GM18519 (cell line): ENCODE data around the gene ING5.
A peak's percentile ranks its signal among the peaks of the same experiment; 100 is the strongest.
"Not testable (repeated sequence)": the region's sequence is repeated elsewhere in the genome, so short reads cannot be mapped to it uniquely, and the experiment has no call there.

Experiments
- ATAC-seq: cut with Tn5 transposase; IDR thresholded peaks from one replicate; pipeline ENCODE4 v1.9.1; 2021; ENCODE audit warnings: mild to moderate bottlenecking, moderate library complexity; ENCODE audit not compliant: unreplicated experiment, low FRiP score

The ING5 gene

DNA sequence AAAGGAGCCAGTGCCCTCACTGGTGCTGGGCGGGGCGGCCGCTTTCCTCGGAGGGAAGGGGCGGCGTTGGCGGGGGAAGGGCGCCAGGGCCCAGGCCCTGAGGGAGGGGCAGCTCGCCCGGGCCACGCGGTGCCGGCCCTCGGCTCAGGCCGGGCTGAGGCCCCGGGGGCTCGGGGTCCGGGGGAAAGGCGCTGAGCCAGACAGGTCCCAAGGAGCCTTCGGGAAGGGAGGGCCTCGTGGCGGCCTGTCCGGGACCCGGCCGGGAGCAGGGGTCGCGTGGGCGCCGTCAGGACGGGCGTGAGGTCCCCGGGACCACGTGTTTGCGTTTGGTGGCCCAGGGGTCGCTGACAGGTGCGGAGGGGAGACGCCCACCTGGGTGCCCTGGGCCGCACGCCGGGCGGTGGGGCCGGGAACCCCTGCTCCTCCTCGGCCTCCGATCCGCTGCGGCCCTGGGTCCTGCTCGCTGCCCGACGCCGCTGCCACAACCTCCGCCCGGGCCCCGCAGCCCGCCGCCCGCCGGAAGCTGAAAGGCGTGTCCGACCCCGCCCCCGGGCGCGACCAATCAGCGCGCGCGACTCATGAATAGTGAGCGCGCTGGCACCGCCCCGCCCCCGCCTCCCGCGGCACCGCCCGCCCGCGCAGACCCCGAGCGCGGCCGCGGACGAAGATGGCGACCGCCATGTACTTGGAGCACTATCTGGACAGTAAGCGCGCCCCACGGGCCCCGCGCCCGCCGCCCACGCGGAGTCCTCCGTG, at the start of gene ING5:
Gene ING5 (plus strand): TSS at position 641 of the 756 bp plus-strand sequence. CDS start 27 bp downstream, at position 668.
- peak; percentile 39 for ATAC-seq

DNA sequence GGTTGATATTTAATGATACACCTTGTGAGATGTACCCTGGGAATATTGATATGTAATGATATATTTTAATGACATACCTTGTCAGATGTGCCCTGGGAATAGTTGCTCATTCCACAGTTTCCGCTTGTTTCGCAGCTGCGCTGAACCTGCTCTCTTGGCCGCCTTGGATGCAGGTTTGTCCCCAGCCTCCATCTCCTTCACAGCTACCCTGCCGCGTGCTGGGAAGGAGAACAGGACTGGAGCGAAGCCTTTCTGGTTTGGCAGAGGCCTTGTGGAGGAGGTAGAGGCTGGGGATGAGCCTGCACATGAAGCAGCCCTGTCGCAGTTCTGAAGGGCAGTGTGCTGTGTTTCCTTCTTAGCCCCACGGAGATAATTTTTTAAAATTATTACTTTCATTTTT, 49.7 kb upstream of the ING5 start:
- no peak for ATAC-seq

DNA sequence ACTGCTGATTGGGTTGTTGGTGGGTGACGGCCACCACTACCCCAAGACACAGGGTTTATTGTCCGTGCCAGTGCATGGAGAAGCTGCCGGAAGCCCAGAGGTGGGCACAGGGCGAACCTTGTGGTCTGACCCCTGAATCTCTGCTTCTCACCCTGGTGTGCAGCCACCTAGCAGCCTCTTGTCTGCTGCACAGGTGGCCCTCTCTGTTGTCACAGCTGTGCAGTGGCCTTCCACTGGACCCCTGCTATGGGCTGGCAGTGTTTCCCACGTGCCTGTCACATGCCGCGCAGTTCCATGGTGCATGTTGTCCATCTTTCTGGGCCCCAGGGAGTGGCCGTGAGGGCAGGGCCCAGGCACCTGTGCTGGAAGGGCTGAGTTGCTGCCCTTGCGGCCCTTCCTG, 49.1 kb upstream of the ING5 start:
- no peak for ATAC-seq

DNA sequence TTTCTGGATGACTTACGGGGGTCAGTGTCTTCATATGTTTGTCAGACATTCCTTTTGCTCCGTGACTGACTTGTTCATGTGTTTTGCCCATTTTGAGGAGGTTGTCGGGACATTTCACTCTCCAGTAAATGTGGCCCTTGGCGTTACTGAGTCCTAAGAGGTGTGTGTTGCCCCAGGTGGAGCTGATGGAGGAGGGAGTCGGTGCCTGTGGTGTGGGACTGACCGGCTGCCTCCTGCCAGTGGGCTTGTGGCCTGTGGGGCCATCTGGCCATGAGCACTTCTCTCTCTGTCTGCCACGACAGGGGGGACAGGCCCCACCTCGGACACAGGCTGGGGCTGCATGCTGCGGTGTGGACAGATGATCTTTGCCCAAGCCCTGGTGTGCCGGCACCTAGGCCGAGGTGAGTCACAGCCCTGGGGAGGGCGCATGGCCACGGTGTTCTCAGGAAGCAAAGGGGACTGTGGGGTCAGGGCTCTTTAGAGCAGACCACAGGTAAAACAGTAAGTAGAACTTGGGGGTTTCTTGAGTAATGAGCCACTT, 48.6 kb upstream of the ING5 start:
- ATAC-seq: no peak

DNA sequence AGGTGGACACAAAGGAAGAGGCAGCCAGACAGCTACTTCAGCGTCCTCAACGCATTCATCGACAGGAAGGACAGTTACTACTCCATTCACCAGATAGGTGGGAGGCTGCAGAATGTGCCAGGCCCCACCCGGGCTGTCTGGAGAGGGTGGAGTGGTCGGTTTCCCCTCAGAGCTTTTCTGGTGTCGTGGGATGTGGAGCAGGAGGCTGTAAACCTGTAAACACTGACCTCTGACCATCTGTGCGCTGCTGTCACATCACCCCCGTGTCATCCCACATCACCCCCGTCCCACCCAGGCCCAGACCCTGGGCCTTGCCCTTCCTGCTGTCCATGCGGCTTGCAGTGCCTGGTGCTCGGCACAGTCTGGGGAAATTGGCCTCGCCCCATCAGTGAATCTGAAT, 47.3 kb upstream of the ING5 start:
- ATAC-seq: no peak

DNA sequence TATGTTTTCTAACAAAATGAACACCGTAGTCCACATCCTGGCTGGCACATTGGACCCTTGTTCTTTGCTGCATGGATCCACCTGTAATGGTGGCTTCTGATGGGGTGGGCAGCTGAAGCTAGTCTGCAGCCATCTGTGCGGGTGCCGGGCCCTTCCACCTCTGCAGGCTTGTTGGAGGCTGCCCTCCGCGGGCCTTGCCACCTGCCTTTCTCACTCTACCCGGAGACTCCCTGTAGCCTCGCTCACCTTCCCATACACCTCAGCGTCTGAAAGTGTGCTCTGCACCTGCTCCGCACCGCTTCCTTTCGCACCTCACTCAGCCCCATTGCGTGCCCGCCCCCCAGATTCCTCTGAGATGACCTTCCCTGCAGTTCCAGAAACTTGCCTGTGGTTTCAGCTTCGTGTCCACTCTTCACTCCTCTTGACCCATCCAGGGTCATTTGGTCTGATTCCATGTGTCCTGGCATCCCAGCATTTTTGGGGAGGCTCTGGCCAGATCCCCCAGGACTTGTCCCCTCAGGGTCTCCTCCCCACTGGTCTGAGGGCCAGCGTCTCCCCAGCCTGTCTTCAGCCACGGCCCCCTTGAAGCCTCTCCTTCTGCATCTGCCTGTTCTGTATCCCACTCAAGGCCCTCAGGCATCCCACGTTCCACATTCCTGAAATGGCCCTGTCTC, 46.2 kb upstream of the ING5 start:
- no peak for ATAC-seq

DNA sequence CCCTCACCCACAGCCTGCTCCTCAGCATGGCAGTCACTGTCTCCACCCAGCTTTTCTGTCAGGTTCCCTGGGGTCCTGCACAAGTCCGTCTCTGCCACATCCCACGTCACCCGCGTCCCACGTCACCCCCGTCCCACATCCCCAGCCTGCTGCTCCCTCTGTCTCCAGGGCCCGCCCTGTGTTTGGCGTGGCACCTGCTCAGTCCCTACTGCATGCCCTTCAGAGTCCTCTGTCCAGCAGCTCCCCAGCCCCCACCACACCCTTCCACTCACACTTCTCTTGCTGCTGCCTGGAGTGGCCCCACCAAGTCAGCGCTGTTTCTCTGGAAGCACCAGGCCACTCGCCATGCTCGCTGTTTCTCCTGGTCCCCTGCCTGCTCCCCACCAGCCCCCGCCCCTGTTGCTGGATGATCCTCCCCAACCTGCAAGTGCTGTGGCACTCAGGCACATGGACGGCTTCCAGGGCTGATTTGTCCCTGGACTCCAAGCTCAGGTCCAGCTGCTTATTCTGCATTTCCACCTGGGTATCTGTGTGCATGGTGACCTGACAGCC, 45.6 kb upstream of the ING5 start:
- ATAC-seq: no peak

DNA sequence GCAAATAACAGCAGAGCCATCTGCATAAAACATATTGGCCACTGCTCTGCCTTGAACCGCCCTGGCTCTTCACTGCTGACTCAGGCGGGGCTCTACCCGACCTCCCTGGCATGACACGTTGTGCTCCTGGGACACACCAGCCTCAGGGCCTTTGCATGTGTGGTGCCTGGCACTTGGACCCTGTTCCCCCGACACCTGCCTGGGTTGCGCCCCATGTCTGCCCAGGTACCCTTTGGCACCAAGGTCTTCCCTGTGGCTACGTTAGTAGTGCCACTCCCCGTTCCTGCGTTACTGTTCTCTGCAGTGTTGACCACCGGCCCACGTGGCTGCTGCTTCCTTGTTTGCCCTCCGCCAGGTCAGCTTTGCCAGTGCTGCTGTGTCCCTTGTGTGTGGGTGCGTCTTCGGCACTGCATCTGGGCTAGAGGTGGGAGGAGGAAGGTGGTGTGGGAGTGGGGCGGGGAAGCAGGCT, 44.0 kb upstream of the ING5 start:
- no peak for ATAC-seq

DNA sequence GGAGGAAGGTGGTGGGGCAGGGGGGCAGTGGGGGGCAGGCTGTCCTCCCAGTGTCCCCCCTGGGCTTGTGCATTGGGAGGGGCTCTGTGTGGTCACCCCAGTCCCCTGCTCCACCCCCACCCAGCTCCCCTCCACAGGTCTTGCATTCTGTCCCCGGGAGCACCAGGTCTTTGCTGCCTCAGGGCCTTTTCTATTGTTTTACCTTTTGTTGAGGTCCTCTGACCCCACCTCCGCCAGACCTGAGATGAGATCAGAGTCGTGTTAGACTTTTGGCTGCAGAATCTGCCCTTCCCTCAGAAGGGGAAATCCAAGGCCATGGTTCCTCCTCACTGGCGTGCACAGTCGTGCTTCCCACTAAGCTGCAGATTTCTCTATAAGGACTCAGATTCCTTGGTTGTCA, 43.5 kb upstream of the ING5 start:
- ATAC-seq: no peak

DNA sequence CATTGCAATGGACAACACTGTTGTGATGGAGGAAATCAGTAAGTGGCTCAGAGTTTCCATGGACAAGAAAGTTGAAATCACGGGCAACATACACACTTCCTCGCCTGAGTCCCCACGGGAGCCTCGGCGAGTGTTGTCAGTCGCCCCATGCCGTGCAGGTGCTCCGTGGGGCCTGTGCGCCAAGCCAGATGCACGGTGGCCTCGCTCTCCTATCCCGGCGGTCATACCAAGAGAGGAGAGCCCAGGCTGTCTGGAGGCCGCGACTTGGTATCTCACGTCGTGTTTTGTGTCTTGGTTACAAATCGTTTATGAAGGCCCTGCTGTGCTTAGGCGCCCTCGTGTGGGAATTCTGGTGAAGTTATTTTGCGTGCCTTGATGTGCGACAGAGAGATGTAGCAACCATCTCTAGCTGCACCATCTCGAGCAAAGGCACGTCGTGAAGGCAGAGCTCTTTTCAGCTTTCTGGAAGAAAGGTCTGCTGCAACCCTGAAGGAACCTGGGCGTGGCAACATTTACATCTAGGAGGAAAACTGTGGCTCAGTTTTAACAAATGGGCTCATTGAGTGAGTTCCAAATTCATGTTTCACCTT, 42.6 kb upstream of the ING5 start:
- ATAC-seq: no peak

DNA sequence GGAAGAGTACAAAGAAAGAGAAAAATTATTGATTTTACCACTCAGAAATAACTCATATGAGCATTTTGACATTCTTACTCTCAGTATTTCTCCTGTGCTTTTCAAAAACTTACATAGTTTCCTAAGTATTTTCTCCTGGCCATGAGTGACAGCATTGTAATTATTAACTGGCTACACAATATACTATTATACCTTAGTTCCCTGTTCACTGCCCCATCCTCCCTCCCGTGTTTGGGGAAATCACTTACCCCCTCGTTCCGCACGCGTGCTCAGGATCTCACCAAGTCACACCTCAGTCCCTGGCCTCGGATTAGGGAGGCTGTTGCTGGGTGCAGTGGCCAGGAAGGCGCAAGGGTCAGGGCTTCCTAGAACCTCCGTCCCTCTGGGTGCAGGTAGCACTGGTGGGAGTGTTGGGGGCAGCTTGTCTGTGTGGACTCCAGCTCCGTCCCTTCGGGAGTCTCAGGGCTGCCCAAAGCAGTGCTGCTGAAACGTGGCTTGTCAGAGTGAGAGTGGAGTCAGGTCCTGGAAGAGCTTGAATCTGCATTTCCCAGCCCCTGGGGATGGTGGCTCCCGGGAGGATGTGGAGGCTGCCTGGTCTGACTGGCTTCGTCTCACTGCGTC, 41.1 kb upstream of the ING5 start:
- ATAC-seq: no peak

DNA sequence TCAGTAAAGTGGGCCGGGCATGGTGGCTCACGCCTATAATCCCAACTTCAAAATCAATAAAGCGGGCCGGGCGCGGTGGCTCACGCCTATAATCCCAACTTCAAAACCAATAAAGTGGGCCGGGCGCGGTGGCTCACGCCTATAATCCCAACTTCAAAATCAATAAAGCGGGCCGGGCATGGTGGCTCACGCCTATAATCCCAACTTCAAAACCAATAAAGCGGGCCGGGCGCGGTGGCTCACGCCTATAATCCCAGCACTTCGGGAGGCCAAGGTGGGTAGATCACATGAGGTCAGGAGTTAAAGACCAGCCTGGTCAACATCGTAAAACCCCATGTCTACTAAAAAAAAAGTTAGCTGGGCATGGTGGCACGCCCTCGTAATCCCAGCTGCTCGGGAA, 39.1 kb upstream of the ING5 start:
- ATAC-seq: not testable (repeated sequence)

DNA sequence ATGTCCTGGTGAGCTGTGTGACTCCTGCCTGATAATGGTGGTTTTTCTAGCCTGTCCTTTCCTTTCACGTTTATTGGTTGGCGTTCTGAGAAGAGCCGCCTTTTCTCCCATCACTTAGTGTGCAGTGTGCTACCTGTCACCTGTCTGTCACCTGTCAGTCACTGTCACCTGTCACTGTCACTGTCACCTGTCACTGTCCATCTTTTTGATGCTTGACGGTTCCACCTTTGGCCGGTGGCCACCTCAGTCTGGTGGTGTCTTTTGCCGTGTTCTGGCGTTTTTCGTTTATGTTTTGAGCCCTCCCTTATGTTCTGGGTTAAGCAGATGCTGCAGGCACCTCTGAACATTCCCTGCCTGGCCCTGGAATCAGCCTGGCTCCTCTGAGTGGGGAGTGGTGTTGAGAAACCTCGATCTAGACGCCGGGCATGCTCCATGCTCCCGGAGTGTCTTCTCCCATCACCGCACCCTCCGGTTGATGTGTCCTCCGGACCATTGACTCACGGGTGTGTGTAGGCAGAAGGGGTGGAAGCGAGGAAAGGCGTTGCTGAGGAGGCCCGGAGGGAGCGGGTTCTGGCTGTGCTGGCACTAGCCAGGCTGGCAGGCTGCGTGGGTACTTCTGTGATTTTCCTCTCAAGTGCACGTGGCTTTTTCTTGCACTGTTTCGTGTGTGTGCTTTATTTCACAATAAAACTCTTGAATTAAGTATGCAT, 36.0 kb upstream of the ING5 start:
- ATAC-seq: no peak

DNA sequence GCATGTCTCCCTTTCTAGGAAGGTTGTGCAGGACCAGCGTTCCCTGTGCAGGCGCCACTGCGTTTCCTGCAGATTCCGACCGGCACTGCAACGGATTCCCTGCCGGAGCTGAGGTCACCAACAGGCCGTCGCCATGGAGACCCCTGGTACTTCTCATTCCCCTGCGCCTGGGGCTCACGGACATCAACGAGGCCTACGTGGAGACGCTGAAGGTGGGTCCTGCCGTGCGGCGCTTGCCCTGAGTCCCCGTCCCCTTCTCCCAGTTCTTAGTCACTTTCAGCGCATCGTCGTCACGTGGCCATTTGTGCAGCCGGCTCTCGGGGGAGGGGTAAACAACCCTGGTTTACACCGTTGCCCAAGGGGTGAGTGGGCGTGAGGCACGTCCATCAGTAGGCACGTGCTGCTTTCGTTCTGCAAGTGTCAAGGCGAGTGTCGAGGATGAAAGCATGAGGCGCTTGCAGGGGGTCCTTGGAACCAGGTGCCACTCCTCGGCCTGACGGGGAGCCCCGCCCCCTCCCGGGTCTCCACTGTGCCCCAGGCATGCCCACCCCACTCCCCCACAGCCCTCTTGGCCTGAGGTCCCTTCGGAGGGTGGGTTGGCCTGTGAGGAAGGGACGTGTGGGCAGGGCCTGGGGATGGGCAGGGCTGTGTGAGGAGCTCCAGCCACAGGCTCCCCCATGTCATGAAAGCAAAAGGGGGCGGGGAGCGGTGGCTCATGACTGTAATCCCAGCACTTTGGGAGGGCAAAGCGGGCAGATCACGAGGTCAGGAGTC, 35.0 kb upstream of the ING5 start:
- no peak for ATAC-seq

DNA sequence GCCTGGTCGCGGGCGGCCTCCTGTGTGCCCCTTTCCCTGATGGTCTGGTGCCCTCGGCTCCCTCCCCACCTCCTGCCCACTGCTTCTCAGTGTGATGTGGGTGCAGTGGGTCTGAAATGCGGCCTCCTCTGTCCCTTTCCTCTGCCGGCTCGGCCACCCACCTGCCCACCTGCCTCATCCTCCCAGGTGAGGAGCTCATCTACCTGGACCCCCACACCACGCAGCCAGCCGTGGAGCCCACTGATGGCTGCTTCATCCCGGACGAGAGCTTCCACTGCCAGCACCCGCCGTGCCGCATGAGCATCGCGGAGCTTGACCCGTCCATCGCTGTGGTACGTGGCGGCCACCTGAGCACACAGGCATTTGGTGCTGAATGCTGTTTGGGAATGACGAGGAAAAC, 33.5 kb upstream of the ING5 start:
- no peak for ATAC-seq

DNA sequence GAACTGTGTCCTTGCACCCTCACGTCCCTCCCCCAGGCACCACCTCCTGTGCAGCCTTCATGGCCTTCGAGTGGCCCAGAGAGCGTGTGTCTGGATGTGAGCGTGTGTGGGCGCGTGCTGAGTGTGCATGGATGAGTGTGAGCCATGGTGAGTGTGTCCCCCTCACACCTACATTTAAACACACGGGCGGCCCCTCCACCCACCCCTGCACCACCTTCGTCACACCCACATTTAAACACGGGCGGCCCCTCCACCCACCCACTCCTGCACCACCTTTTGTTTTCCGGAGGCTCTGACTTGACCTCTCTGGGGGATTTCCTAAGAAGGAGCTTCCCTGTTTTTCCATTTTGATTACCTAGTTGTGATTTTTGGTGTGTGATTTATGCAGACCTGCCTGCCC, 33.0 kb upstream of the ING5 start:
- no peak for ATAC-seq

DNA sequence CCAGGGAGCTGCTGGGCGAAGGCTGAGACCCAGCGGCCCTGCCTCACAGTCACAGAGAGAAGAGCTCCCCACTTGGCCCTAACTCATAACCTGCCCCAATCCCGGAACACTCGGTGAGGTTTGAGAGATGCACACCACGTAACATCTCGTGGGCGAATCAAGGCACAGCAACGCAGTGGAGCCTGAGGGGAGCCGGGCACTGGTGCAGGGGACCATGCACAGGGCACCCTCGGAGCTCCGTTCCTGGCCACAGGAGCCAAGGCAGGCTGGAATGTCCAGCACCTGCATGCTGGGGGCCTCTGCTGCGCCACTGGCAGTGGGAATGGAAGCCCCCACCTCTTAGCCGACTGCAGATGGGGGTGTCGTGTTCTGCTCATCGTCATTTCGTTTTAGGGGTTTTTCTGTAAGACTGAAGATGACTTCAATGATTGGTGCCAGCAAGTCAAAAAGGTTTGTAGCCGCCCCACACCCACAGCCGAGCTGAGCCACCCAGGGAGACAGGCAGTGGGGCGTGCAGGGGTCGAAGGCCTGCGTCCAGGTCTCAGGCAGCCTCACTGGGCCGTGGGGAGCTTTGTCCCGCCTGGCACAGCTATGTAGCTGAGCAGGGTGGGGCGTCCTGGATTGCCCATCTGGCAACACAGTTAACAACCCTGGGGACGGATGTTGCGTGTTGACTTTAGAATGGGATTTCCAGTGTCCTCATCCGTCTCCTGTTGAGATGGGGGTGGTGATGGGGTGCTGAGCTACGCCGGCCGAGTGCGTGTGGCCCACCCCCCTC, 31.3 kb upstream of the ING5 start:
- no peak for ATAC-seq

DNA sequence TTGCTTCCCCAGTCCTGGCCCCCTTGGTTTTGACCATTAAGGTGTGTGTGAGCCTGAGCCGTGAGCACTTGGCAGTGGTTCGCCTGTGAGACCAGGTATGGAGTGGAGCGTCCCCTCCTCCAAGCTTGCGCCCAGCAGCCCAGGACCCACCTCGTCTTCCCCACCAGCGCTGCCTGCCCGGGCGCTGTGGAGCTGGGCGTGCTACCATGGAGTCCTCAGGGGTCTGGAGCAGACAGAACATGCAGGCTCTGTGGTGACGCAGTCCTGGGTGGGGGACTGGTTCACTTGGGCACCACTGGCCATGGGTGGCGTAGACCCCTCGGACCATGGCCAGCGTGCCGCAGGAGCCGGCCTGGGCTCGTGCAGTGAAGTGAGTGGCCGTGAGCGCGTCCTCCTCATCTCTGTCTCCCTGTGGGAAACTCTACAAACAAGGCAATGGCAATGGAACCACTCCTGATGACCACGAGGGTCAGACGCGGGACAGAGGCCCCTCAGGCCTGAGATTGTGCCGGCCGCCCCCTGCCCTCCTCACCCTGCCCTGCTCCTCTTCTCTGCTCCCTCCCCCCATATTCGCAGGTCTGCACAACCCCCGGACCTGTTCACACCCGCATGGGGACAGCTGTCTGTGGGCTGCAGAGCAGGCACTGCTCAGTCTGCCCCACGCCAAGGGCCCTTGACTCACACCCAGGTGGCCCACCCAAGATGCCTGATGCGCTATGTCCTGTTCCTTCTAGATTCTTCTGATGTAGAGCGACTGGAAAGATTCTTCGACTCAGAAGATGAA, 30.2 kb upstream of the ING5 start:
- ATAC-seq: no peak
